Chondrocyte (in vitro differentiated cells): ENCODE data around the gene TRIM15. TPM values are rescaled to one million over a fixed set of nuclear protein-coding genes. Genes with fewer than 3 reads are reported as not detected.
"Not testable (repeated sequence)": the region's sequence is repeated elsewhere in the genome, so short reads cannot be mapped to it uniquely, and the experiment has no call there.

ENCODE experiments used
- DNase-seq: peaks from one replicate; pipeline ENCODE4 v3.0.0; 2021; ENCODE audit warnings: mixed read lengths, low spot score
- H3K27ac Mint-ChIP-seq: one replicate; pipeline ENCODE4 v1.8.0; 2021; ENCODE audit warnings: mild to moderate bottlenecking, moderate library complexity, mixed read lengths; ENCODE audit not compliant: unreplicated experiment
- H3K27me3 Mint-ChIP-seq: 2 replicates; pipeline ENCODE4 v1.8.0; 2021; ENCODE audit warnings: low read depth, mixed read lengths
- H3K36me3 Mint-ChIP-seq: 2 replicates; pipeline ENCODE4 v1.8.0; 2021; ENCODE audit warnings: low read depth, mixed read lengths
- H3K4me1 Mint-ChIP-seq: 2 replicates; pipeline ENCODE4 v1.8.0; 2021; ENCODE audit warnings: low read depth, mild to moderate bottlenecking, mixed read lengths
- H3K4me3 Mint-ChIP-seq: one replicate; pipeline ENCODE4 v1.8.0; 2021; ENCODE audit warnings: mild to moderate bottlenecking, moderate library complexity, mixed read lengths; ENCODE audit not compliant: unreplicated experiment
- H3K9me3 Mint-ChIP-seq: 2 replicates; pipeline ENCODE4 v1.8.0; 2021; ENCODE audit warnings: low read depth, mixed read lengths
- CTCF ChIP-seq: fragments of 200-600 bp; sonication (generic); IDR thresholded peaks from 2 replicates; pipeline ENCODE4 v1.5.0; 2021; ENCODE audit warnings: antibody characterized with exemption, mild to moderate bottlenecking, moderate library complexity
- total RNA-seq: library from RNA; stranded (reverse); gene quantifications from 3 replicates; pipeline ENCODE4 v1.2.1, GENCODE V29; 2021

The TRIM15 gene
- total RNA-seq, 1 donor from 2014 or later, result not detected

- no peak for DNase-seq
- Mint-ChIP-seq H3K27me3 (peaks cover 3% of the 10 kb centered on the region), H3K36me3 (no peaks in the 10 kb centered on the region), H3K4me3 (no peak within 1 kb of the TSS), H3K9me3 (peaks cover 3% of the 10 kb centered on the region), H3K27ac (no peak within 1 kb of the TSS), H3K4me1 (peaks cover 7% of the 10 kb centered on the region)
- TF ChIP-seq CTCF, result no peak
These were observed 2.4 kb upstream of the TRIM15 start, which contains the start of gene TRIM10 for GRCh38 chr6:30160785-30161531. TSS of gene TRIM10 (minus strand) at chr6:30161211. CDS start at chr6:30160858, 353 bp downstream.

GRCh38 chr6:30162265-30163089 is 869 bp upstream of the TRIM15 start:
- no peaks in the 10 kb centered on the region for H3K36me3 Mint-ChIP-seq
- peaks cover 10% of the 10 kb centered on the region for H3K27me3 Mint-ChIP-seq
- H3K27ac Mint-ChIP-seq, result no peak overlapping the region
- DNase-seq, result no peak
- no peaks in the 10 kb centered on the region for H3K4me1 Mint-ChIP-seq
- peaks cover 3% of the 10 kb centered on the region for H3K9me3 Mint-ChIP-seq
- TF ChIP-seq CTCF, result no peak
- no peak overlapping the region for H3K4me3 Mint-ChIP-seq

- Mint-ChIP-seq H3K4me3 (no peak overlapping the region), H3K27ac (no peak overlapping the region), H3K36me3 (no peaks in the 10 kb centered on the region), H3K9me3 (peaks cover 3% of the 10 kb centered on the region), H3K27me3 (peaks cover 22% of the 10 kb centered on the region), H3K4me1 (no peaks in the 10 kb centered on the region)
- TF ChIP-seq CTCF, result no peak
- DNase-seq, result no peak
These were observed 740 bp downstream of the TRIM15 start for GRCh38 chr6:30163918-30164654.

GRCh38 chr6:30164714-30165113 is 1.4 kb downstream of the TRIM15 start:
- no peak overlapping the region for H3K4me3 Mint-ChIP-seq
- no peak for TF ChIP-seq CTCF

GRCh38 chr6:30165238-30165637 is 1.9 kb downstream of the TRIM15 start:
- peaks cover 22% of the 10 kb centered on the region for H3K27me3 Mint-ChIP-seq
- not testable (repeated sequence) for H3K36me3 Mint-ChIP-seq

More at GRCh38 chr6:30164714-30165113, 1.4 kb downstream of the TRIM15 start:
- no peak for DNase-seq
- peaks cover 1% of the 10 kb centered on the region for H3K4me1 Mint-ChIP-seq
- no peaks in the 10 kb centered on the region for H3K36me3 Mint-ChIP-seq
- no peak overlapping the region for H3K27ac Mint-ChIP-seq
- H3K9me3 Mint-ChIP-seq, result peaks cover 3% of the 10 kb centered on the region
- peaks cover 20% of the 10 kb centered on the region for H3K27me3 Mint-ChIP-seq

More at GRCh38 chr6:30165238-30165637, 1.9 kb downstream of the TRIM15 start:
- not testable (repeated sequence) for DNase-seq, H3K9me3 Mint-ChIP-seq, H3K27ac Mint-ChIP-seq, H3K4me3 Mint-ChIP-seq, H3K4me1 Mint-ChIP-seq
